DMS79 (cell line): ENCODE measurements around the gene ERICH3.

Source experiments
- DNase-seq: peaks from one replicate; lab custom pipeline; 2025; lab: John Stamatoyannopoulos, UW

Gene ERICH3

DNA sequence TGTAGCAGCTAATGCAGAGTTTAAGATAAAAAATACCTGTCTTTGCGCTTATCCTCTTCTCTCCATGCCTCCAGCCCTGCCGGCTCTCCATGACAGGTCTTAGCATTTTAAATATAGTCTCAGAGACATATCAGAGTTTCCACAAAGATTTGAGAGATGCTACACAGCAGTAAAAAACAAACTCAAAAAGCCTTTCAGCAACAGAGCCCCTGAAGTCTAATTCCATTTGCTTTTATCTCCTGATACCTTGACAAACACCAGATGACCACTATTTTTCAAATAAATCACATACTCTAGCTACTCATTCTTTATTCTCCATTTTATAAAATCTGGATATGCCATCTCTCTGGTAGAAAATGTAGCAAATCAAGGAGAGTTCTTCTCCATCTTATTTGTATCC lies 81.6 kb downstream of the ERICH3 start:
- no peak for DNase-seq

DNA sequence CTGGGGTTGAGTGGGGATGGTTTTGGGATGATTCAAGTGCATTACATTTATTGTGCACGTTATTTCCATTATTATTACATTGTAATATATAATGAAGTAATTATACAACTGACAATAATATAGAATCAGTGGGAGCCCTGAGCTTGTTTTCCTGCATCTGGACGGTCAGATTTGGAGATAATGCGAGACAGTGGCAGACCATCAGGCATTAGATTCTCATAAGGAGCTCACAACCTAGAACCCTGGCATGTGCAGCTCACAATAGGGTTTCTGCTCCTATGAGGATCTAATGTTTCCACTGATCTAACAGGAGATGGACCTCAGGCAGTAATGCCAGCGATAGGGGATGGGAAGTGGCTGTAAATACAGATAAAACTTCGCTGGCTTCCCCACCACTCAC lies 83.3 kb downstream of the ERICH3 start:
- DNase-seq = no peak

DNA sequence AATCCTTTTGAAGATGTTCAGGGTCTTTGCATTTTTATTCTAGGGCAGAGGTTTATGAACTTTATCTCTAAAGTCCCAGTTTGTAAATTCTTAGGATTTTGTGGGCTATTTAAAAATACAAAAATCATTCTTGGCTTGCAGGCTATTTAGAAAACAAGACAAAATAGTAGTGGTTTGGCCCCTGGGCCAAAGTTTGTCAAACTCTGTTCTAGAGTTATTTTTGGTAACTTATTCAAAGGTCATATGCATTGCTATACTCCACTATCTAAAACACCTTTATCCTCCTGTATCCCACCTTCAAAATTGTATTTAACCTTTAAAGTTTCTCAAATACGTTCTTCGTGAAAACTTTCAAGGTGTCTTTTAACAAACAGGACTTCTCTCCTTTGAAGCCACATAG lies 85.7 kb downstream of the ERICH3 start:
- DNase-seq = no peak

- no peak for DNase-seq
Measured at GRCh38 chr1:74586253-74586897, 87.2 kb downstream of the ERICH3 start.

GRCh38 chr1:74584185-74584584 lies 89.4 kb downstream of the ERICH3 start:
- DNase-seq = no peak

DNA sequence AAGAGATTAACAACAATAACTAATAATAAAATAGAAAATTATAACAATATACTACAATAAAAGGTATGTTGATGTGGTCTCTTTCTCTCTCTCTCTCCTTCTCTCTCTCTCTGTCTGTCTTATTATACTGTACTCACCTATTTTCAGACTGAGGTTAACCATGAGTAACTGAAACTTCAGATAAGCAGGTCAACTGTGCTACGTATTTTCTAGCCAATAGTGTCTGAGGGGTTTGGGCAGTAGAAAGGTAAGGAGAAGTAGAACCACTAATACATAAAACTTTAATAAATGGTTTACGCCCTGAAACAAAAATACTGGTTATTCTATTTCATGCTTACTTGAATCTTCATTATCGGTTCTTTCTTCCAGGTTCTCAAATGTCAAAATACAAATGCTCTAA lies 90.2 kb downstream of the ERICH3 start:
- DNase-seq = no peak

DNA sequence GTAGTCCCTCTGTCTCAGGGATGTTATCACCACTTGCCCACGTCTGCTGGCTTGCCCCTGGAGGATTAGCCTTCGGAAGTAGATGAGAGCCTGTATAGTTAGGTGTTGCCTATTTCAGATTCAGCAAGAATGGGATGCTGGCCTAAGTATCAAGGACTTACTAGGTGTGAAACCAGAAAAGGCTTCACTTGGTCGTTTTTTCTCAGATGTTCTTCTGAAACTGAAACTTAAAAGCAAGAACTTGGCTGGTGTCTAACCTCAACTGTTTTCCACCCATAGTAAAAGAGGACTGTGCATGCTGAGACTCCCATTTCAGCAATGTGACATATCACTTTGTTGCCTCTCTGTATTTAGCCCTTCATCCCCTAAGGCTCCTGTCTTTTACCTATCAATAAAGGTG lies 94.2 kb downstream of the ERICH3 start:
- DNase-seq = no peak

GRCh38 chr1:74578101-74578500 lies 95.5 kb downstream of the ERICH3 start:
- no peak for DNase-seq

- no peak for DNase-seq
Measured at GRCh38 chr1:74571891-74572290, 101.7 kb downstream of the ERICH3 start.

GRCh38 chr1:74571493-74571800 lies 102.1 kb downstream of the ERICH3 start:
- no peak for DNase-seq

GRCh38 chr1:74570797-74571492 lies 102.6 kb downstream of the ERICH3 start:
- DNase-seq = no peak

DNA sequence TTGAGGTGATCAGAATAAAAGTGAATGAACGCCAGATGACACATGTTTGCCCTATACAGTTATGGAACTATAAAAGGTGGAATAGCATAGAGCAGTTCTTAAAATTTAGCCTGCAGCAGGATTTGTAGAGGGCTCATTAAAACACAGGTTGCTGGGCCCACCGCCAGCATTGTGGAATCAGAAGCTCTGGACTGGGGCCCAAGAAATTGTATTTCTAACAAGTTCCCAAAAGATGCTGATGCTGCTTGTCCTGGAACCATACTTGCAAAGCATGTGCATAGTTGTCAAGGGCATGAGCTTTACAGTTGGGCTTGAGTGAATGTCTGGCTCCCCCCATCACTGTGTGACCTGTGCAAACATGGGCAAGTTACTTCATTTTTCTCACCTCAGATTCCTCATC lies 123.7 kb downstream of the ERICH3 start:
- DNase-seq = no peak

DNA sequence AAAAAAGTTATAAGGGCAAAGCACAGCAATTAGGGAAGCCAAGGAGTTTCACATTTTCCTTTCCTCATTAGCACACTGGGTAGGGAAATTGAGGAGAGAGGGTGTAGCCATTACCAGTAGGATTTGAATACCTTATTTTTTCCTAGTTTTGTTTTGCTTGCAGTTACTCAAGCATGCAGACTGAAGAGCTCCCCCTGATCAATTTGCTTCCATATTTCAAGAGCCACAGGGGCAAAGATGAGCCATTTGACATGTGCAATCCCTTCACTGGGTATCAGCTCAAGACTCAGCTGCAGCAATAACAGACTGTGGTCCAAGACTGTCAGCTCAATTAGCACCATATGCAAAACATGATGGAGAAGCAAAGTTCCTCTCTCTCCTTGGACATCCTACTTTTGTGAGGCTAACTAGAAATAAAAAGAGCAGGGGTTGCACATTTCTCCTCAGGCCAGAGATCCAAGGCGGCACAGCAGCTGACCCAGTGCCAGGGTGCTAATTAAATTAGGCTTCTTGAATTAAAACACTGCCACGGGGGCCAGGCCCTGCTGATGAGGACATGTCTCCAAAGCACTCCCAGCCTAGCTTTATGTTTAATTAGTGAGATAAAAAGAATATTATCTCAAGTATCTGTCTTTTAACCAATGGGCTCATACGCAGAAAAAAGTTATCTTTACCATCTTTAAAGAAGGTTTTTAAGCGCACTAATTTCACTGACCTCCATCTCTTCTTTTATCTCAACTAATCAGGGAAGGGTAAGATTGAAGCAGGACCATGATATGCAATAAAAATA lies 124.4 kb downstream of the ERICH3 start:
- no peak for DNase-seq

GRCh38 chr1:74545821-74546220 lies 127.8 kb downstream of the ERICH3 start:
- DNase-seq = no peak

GRCh38 chr1:74534241-74534640 lies 139.4 kb downstream of the ERICH3 start:
- no peak for DNase-seq

DNA sequence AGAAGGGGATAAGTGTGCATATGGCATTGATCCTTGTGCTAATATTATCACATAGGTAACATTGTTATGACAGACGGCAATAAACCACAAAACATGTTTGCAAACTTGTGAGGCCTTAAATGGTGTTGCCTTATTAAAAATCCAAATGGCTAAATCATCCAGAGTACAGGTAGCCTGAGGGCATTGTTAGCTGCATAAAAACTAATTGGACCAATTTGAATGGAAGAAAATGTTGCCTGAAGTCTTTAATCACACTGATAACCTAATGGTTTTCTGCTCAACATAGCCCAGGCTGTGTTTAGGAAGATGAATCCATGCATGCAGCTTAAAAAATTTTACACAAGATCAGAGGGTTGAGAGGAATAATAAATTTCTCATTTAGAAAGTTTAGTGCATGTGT lies 141.8 kb downstream of the ERICH3 start:
- DNase-seq = no peak

DNA sequence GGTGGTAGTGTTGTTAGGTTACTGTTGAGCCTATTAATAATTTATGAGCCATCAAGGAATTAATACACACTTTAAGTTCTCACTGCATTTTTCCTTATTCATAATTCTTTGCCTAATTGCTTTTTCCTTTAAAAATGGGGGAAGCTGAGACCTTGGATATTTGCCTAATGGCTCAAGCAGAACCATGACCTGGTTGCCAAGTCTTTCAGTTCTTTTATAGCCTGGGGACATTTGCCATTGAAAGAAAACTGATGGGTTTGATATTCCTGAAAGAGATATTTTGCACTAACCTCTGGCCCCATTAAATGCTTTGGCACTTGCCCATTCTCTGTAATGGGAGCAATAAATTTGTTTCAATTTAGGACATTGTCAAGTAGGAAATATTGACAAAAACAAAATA lies 142.7 kb downstream of the ERICH3 start:
- DNase-seq = peak; percentile 46

DNA sequence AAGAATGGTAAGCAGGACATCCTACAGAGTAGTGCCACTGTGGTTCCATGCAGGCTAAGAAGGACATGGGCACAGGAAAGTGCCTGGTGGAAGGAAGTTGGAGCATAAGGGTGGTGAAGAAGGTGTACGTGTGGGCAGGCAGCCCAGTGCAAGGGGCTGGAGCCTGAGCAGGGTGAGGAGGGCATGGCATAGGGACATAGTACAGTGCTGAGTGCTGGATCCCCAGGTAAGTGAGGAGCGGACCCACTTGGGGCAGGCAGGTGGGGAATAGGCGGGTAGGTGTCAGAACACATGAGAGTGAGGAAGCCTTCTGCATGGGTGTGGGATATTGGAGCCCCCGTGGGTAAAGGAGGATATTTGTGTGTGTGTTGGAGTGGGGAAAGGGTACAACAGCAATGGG lies 145.5 kb downstream of the ERICH3 start:
- no peak for DNase-seq

- no peak for DNase-seq
Measured at GRCh38 chr1:74526708-74527107, 146.9 kb downstream of the ERICH3 start.

DNA sequence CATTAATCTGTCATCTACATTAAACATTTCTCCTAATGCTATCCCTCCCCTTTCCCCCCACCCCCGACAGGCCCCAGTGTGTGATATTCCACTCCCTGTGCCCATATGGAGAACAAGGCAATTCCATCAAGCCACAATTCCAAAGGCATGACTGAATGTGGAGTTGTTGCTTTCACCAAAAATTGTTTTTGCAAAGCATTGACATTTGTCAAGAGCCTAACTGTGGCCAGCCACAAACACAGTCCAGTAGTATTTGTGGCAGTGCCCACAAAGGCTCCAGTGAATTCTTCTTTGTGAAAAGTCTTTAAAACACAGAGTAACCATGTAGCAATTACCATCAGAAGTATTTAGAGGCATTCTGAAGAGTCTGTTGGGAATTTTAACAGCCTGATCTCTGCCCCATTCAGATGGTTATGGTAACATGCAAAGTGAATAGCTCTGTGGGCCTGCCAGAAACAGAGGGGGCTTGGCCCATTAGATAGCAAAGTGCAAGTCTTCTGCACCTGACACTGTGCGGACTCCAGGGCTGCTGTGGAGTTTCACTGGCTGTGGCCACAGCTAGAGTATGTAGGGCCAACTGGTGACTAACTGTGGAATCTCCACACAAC lies 149.6 kb downstream of the ERICH3 start:
- DNase-seq = no peak

DNA sequence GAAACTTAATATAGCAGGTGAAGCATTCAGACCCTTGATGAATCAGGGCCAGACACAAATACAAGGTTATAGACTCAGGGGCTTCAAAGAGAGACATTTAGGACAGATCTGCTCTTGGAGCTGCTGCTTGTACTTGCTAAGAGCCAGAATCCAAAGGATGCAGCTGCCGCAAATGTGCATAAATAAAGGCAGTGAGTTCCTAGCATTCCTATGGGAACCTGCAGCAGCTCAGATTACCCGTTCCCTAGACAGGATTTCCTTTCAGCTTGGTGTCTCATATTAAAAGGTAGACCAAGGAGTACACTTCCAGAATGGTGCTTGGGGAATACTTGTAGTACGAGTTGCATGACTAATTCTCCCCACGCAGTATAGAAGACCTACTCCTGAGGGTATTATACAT lies 151.4 kb downstream of the ERICH3 start:
- no peak for DNase-seq
